Keratinocyte (primary cell): ENCODE results near the gene NAT9.

Experiments used
- CTCF ChIP-seq, 3 experiments: IDR thresholded peaks in 1 of 3; conservative IDR thresholded peaks in 1 of 3; optimal IDR thresholded peaks in 1 of 3; 2 replicates in 2 of 3; 3 replicates in 1 of 3; pipeline versions ENCODE3 to v1.5.1; 2011; ENCODE audit warnings: low read length in 3 of 3, mild to moderate bottlenecking in 3 of 3, moderate library complexity in 2 of 3, control low read depth in 1 of 3, inconsistent platforms in 1 of 3; ENCODE audit not compliant: insufficient read depth in 2 of 3; ENCODE audit errors: extremely low read depth in 1 of 3
- EZH2 ChIP-seq: IDR thresholded peaks from one replicate; pipeline ENCODE4 v1.6.1; 2012; ENCODE audit warnings: inconsistent platforms, mild to moderate bottlenecking, low read length, moderate library complexity

DNA sequence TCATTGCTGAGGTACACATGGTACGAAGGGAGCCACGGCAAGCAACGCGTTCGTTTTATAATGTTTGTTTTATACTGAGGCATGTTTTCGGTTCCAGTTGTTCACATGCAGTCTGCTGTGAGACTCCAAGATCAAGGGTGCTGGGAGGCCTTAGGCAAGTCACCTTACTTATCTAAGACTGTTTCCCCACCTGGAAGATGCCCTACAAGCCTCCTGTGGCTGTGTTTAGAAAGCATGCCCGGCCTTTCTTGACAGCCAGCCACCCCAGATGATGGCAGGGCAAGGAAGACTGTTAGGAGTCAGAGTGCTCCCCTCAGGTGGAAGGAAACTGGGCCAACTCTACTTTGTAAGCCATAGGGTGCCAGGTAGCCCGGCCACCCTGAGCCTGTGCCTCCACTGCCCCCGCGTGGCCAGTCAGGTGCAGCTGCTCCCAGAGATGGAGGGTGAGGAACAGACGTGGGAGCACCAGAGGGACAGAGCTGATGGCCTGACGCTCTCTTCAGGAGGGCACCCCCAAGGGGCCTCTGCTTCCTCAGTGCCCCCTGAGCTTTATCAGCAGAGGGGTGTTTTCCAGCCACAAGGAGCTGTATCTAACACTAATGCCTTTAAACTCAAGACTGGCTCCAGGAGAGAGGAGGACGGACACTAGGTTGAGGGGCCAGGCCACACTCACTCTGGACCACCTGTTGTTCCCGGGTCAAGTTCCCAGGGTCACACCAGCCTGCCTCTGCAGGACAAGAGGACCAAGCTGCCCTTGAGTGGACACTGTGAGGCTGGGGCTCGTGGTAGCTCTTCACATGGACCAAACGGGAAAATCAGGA lies 5.4 kb downstream of the NAT9 start:
- TF ChIP-seq CTCF (optimal IDR thresholded peaks at IDR 0.05 in 1 of 3, IDR thresholded peaks at IDR 0.05 in 1 of 3, conservative IDR thresholded peaks at IDR 0.05 in 1 of 3; ENCODE audit: extremely low read depth in 1 of 3, insufficient read depth in 2 of 3, low read length in 3 of 3): peak; percentile 91 to 99 (median 93)
- no peak for TF ChIP-seq EZH2
